SU-DHL-6 (cell line): Measurements from ENCODE around the gene PNPLA7.

Experiments
- CTCF ChIP-seq: fragments of 200-600 bp; sonication (generic); IDR thresholded peaks from one replicate; pipeline ENCODE4 v1.5.1; 2017; ENCODE audit warnings: antibody characterized with exemption, mild to moderate bottlenecking, low read length, moderate library complexity; ENCODE audit not compliant: insufficient read depth, poor library complexity, severe bottlenecking
- EZH2phosphoT487 ChIP-seq: fragments of 200-600 bp; sonication (generic), shearing (Covaris generic); conservative IDR thresholded peaks from 2 replicates; pipeline ENCODE4 v1.6.1; 2018; ENCODE audit warnings: mild to moderate bottlenecking, antibody characterized with exemption, low read length, moderate library complexity, mixed read lengths

DNA sequence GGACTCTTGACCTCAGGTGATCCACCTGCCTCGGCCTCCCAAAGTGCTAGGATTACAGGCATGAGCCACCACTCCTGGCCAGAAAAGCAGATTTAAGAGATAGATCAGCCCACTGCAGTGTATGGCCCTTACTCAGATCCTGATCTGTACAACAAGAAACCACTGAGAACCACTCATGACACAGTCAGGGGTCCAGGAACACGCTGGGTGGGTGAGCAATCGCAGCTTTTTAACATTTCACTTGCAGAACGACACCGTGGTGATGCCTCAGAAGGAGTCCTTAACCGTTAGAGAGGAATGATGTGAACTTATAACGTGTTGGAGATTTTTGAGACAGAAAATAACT lies 45.8 kb downstream of the PNPLA7 start:
- TF ChIP-seq CTCF (no peak), EZH2phosphoT487 (no peak)
